HG03060 (cell line): ENCODE data around the gene CEP112.

Experiments
- ATAC-seq: cut with Tn5 transposase; IDR thresholded peaks from one replicate; pipeline ENCODE4 v1.9.1; 2021; ENCODE audit warnings: low read depth, moderate number of reproducible peaks; ENCODE audit not compliant: unreplicated experiment

The CEP112 gene

GRCh38 chr17:66000216-66000615, 191.7 kb downstream of the CEP112 start:
- ATAC-seq, result no peak

GRCh38 chr17:65998675-65999074, 193.3 kb downstream of the CEP112 start:
- no peak for ATAC-seq

- ATAC-seq, result no peak
Measured at GRCh38 chr17:65994679-65995078, 197.3 kb downstream of the CEP112 start.

- no peak for ATAC-seq
Measured at GRCh38 chr17:65994114-65994513, 197.8 kb downstream of the CEP112 start.

GRCh38 chr17:65990593-65990992, 201.3 kb downstream of the CEP112 start:
- no peak for ATAC-seq

GRCh38 chr17:65988451-65988850, 203.5 kb downstream of the CEP112 start:
- ATAC-seq, result no peak

- ATAC-seq, result no peak
Measured at GRCh38 chr17:65987988-65988387, 203.9 kb downstream of the CEP112 start.

GRCh38 chr17:65985571-65985970, 206.4 kb downstream of the CEP112 start:
- ATAC-seq, result no peak

GRCh38 chr17:65984299-65984698, 207.6 kb downstream of the CEP112 start:
- ATAC-seq, result no peak

- ATAC-seq, result no peak
Measured at GRCh38 chr17:65978871-65979270, 213.1 kb downstream of the CEP112 start.

- ATAC-seq, result no peak
Measured at GRCh38 chr17:65977041-65977440, 214.9 kb downstream of the CEP112 start.

- no peak for ATAC-seq
Measured at GRCh38 chr17:65975878-65976277, 216.1 kb downstream of the CEP112 start.

GRCh38 chr17:65973237-65973636, 218.7 kb downstream of the CEP112 start:
- ATAC-seq, result no peak

GRCh38 chr17:65967372-65967771, 224.6 kb downstream of the CEP112 start:
- ATAC-seq, result no peak

- ATAC-seq, result no peak
Measured at GRCh38 chr17:65966072-65966695, 225.7 kb downstream of the CEP112 start.

GRCh38 chr17:65963179-65963578, 228.8 kb downstream of the CEP112 start:
- ATAC-seq, result no peak

- no peak for ATAC-seq
Measured at GRCh38 chr17:65959630-65960029, 232.3 kb downstream of the CEP112 start.

- no peak for ATAC-seq
Measured at GRCh38 chr17:65956814-65957213, 235.1 kb downstream of the CEP112 start.

- ATAC-seq, result no peak
Measured at GRCh38 chr17:65954148-65954449, 237.8 kb downstream of the CEP112 start.

- no peak for ATAC-seq
Measured at GRCh38 chr17:65953316-65954147, 238.4 kb downstream of the CEP112 start.

GRCh38 chr17:65952586-65952985, 239.3 kb downstream of the CEP112 start:
- ATAC-seq, result no peak

- no peak for ATAC-seq
Measured at GRCh38 chr17:65952015-65952414, 239.9 kb downstream of the CEP112 start.
